SK-N-SH treated with all-trans-retinoic acid at 6 μM for 48 hours (cell line): ENCODE data around the gene ZNF573.

ENCODE experiments used
- CREB5 ChIP-seq: fragments of 250-450 bp; sonication (Bioruptor Pico); IDR thresholded peaks from 2 replicates; pipeline ENCODE4 v1.5.1; 2020; ENCODE audit warnings: low read depth, mild to moderate bottlenecking, moderate library complexity
- CSDC2 ChIP-seq: fragments of 250-450 bp; sonication (Bioruptor Pico); IDR thresholded peaks from 2 replicates; pipeline ENCODE4 v1.5.0; 2020; ENCODE audit warnings: mild to moderate bottlenecking, moderate library complexity
- CSRNP3 ChIP-seq: fragments of 250-450 bp; sonication (Bioruptor Pico); IDR thresholded peaks from 2 replicates; pipeline ENCODE4 v1.5.1; 2021; ENCODE audit warnings: mild to moderate bottlenecking, moderate library complexity
- ESRRG ChIP-seq: fragments of 250-450 bp; sonication (Bioruptor Pico); IDR thresholded peaks from 2 replicates; pipeline ENCODE4 v1.6.1; 2021; ENCODE audit warnings: mild to moderate bottlenecking
- GLIS3 ChIP-seq: fragments of 250-450 bp; sonication (Bioruptor Pico); IDR thresholded peaks from 2 replicates; pipeline ENCODE4 v1.5.0; 2020; ENCODE audit warnings: mild to moderate bottlenecking, moderate library complexity
- PPARA ChIP-seq: fragments of 250-450 bp; sonication (Bioruptor Pico); IDR thresholded peaks from 2 replicates; pipeline ENCODE4 v1.5.0; 2020; ENCODE audit warnings: mild to moderate bottlenecking, borderline replicate concordance
- TCF4 ChIP-seq: fragments of 250-450 bp; sonication (Bioruptor Pico); IDR thresholded peaks from 2 replicates; pipeline ENCODE4 v1.8.0; 2021; ENCODE audit warnings: mild to moderate bottlenecking, moderate library complexity, borderline replicate concordance
- ZFP3 ChIP-seq: fragments of 250-450 bp; sonication (Bioruptor Pico); IDR thresholded peaks from 2 replicates; pipeline ENCODE4 v1.5.0; 2020; ENCODE audit warnings: mild to moderate bottlenecking, moderate library complexity
- ZFP30 ChIP-seq: fragments of 450-650 bp; formaldehyde crosslinking; IDR thresholded peaks from 2 replicates; pipeline ENCODE4 v1.5.0; 2022; ENCODE audit warnings: mild to moderate bottlenecking, moderate library complexity
- ZNF565 ChIP-seq: fragments of 450-650 bp; formaldehyde crosslinking; conservative IDR thresholded peaks from 2 replicates; pipeline ENCODE4 v1.5.0; 2020; ENCODE audit warnings: low read depth, mild to moderate bottlenecking, moderate library complexity
- ZNF70 ChIP-seq: fragments of 450-650 bp; formaldehyde crosslinking; IDR thresholded peaks from 2 replicates; pipeline ENCODE4 v1.5.0; 2020; ENCODE audit warnings: mild to moderate bottlenecking, moderate library complexity
- ZNF8 ChIP-seq: fragments of 450-650 bp; formaldehyde crosslinking; IDR thresholded peaks from 2 replicates; pipeline ENCODE4 v1.5.0; 2020; ENCODE audit warnings: mild to moderate bottlenecking, moderate library complexity
- TF ChIP-seq, protein P1 (sequence below): fragments of 250-450 bp; sonication (Bioruptor Pico); IDR thresholded peaks from 2 replicates; pipeline ENCODE4 v1.8.0; 2020; ENCODE audit warnings: mild to moderate bottlenecking, moderate library complexity, borderline replicate concordance

DNA sequence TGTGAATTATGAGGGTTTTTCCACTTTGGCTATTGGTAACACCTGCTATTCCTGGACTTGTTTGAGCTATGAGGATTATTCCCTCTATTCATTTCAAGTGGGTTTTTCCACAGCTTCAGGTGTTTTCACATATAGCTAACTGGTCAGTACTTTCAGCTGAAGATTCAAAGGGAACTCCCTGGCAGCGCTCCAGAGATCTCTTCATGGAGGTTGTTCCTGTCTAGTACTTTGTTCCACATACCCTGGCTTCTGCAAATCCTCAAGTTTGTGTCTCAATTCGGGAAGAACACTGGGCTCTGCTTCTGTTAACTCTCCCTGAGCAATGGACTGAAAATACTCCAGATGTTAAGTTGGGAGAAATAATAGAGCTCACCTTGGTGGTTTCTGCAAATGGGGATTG, 54.2 kb downstream of the ZNF573 start:
- TF ChIP-seq ESRRG (CRISPR knock-in tag) (no peak), ZNF565 (CRISPR knock-in tag) (no peak), CSRNP3 (CRISPR knock-in tag) (no peak), ZNF70 (no peak), ZNF8 (CRISPR knock-in tag) (no peak), CREB5 (CRISPR knock-in tag) (no peak), PPARA (no peak), ZFP30 (CRISPR knock-in tag) (no peak), ZFP3 (no peak), GLIS3 (no peak), TCF4 (no peak), CSDC2 (no peak)
- TF ChIP-seq, protein P1, sequence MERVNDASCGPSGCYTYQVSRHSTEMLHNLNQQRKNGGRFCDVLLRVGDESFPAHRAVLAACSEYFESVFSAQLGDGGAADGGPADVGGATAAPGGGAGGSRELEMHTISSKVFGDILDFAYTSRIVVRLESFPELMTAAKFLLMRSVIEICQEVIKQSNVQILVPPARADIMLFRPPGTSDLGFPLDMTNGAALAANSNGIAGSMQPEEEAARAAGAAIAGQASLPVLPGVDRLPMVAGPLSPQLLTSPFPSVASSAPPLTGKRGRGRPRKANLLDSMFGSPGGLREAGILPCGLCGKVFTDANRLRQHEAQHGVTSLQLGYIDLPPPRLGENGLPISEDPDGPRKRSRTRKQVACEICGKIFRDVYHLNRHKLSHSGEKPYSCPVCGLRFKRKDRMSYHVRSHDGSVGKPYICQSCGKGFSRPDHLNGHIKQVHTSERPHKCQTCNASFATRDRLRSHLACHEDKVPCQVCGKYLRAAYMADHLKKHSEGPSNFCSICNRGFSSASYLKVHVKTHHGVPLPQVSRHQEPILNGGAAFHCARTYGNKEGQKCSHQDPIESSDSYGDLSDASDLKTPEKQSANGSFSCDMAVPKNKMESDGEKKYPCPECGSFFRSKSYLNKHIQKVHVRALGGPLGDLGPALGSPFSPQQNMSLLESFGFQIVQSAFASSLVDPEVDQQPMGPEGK (CRISPR knock-in tag): no peak
